Natural killer cell (primary cell): Measurements from ENCODE around the gene EDC3. TPM values are rescaled to one million over a fixed set of nuclear protein-coding genes. Genes with fewer than 3 reads are reported as not detected.
A peak's percentile ranks its signal among the peaks of the same experiment; 100 is the strongest.

Experiments
- ATAC-seq, 3 donors: fragments of 150-1000 bp in 2 of 3; fragments of 200-7000 bp in 1 of 3; cut with Tn5 transposase; 1 replicate in 1 of 3; 2 replicates in 2 of 3; pipeline ENCODE4 v1.10.0; 2021; ENCODE audit warnings: mild to moderate bottlenecking in 2 of 3, moderate library complexity in 2 of 3
- DNase-seq, 2 donors: peaks; one replicate each; pipeline versions ENCODE4 v3.0.0 to v3.0.0-alpha.2; 2013 to 2021; ENCODE audit warnings: mixed read lengths in 1 of 2
- H3K27ac ChIP-seq: one replicate; pipeline ENCODE4 v1.5.1; 2013; ENCODE audit warnings: mild to moderate bottlenecking, low read length
- H3K27me3 ChIP-seq: one replicate; pipeline ENCODE4 v1.6.1; 2013; ENCODE audit warnings: low read length; ENCODE audit not compliant: control insufficient read depth, insufficient read depth
- H3K36me3 ChIP-seq: one replicate; pipeline ENCODE4 v1.6.1; 2013; ENCODE audit warnings: low read length; ENCODE audit not compliant: control insufficient read depth, insufficient read depth
- H3K4me1 ChIP-seq: one replicate; pipeline ENCODE4 v1.6.1; 2013; ENCODE audit warnings: low read length; ENCODE audit not compliant: control insufficient read depth, insufficient read depth
- H3K4me3 ChIP-seq: one replicate; pipeline ENCODE4 v1.5.1; 2013; ENCODE audit warnings: low read length
- H3K9me3 ChIP-seq: one replicate; pipeline ENCODE4 v1.6.1; 2013; ENCODE audit warnings: low read length; ENCODE audit not compliant: control insufficient read depth, insufficient read depth
- H3K27ac Mint-ChIP-seq, 2 donors: one replicate each; pipeline ENCODE4 v1.8.0; 2022; ENCODE audit warnings: mild to moderate bottlenecking in 2 of 2, mixed read lengths in 2 of 2, moderate library complexity in 1 of 2
- H3K27me3 Mint-ChIP-seq, 2 donors: one replicate each; pipeline ENCODE4 v1.8.0; 2022; ENCODE audit warnings: low read depth in 2 of 2, mixed read lengths in 2 of 2
- H3K36me3 Mint-ChIP-seq: one replicate; pipeline ENCODE4 v1.8.0; 2022; ENCODE audit warnings: mixed read lengths
- H3K4me1 Mint-ChIP-seq, 2 donors: one replicate each; pipeline ENCODE4 v1.8.0; 2022; ENCODE audit warnings: mixed read lengths in 2 of 2
- H3K4me3 Mint-ChIP-seq: one replicate; pipeline ENCODE4 v1.8.0; 2022; ENCODE audit warnings: mild to moderate bottlenecking, moderate library complexity, mixed read lengths
- H3K9me3 Mint-ChIP-seq, 2 donors: one replicate each; pipeline ENCODE4 v1.8.0; 2022; ENCODE audit warnings: mixed read lengths in 2 of 2
- WGBS: methylation state at CpG from one replicate; pipeline ENCODE4 v1.1.7; 2013; ENCODE audit warnings: missing lambda C conversion rate; ENCODE audit not compliant: insufficient coverage; 5-methylcytosine and 5-hydroxymethylcytosine counted together
- intact Hi-C: fragments of 100-400 bp; cut with micrococcal nuclease; formaldehyde crosslinking; loops from one replicate; pipeline ENCODE4 v1.14.2; 2022
- total RNA-seq, 4 donors: library from RNA; stranded (reverse); fragments of 120-200 nt in 1 of 4; gene quantifications; one replicate each; pipeline versions ENCODE4 v1.2.3 to v1.2.4, GENCODE V29; 2013 to 2022
- TF ChIP-seq, protein P1 (sequence below): fragments of 200-600 bp; IDR thresholded peaks from one replicate; pipeline ENCODE4 v1.8.0; 2022; ENCODE audit warnings: antibody characterized with exemption

EDC3 gene
- total RNA-seq, 3 donors from 2014 or later (not counting 1 experiment from before 2014, with no cell fraction given): 22.4 to 39.2 (median 32.6) TPM

GRCh38 chr15:74628949-74629348, 66.9 kb downstream of the EDC3 start:
- H3K27me3 ChIP-seq: no peaks in the 10 kb centered on the region
- DNase-seq (no peak), ATAC-seq (no peak)
- no peaks in the 10 kb centered on the region for H3K9me3 Mint-ChIP-seq
- intact Hi-C loops: no loop called here
- H3K27ac ChIP-seq: no peak overlapping the region
- no peak overlapping the region for H3K4me3 ChIP-seq
- no peaks in the 10 kb centered on the region for H3K9me3 ChIP-seq
- peaks cover 30% of the 10 kb centered on the region for H3K4me1 ChIP-seq
- TF ChIP-seq, protein P1, sequence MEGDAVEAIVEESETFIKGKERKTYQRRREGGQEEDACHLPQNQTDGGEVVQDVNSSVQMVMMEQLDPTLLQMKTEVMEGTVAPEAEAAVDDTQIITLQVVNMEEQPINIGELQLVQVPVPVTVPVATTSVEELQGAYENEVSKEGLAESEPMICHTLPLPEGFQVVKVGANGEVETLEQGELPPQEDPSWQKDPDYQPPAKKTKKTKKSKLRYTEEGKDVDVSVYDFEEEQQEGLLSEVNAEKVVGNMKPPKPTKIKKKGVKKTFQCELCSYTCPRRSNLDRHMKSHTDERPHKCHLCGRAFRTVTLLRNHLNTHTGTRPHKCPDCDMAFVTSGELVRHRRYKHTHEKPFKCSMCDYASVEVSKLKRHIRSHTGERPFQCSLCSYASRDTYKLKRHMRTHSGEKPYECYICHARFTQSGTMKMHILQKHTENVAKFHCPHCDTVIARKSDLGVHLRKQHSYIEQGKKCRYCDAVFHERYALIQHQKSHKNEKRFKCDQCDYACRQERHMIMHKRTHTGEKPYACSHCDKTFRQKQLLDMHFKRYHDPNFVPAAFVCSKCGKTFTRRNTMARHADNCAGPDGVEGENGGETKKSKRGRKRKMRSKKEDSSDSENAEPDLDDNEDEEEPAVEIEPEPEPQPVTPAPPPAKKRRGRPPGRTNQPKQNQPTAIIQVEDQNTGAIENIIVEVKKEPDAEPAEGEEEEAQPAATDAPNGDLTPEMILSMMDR: no peak
- peaks cover 82% of the 10 kb centered on the region for H3K36me3 ChIP-seq
- H3K4me3 Mint-ChIP-seq: no peak overlapping the region
- H3K27me3 Mint-ChIP-seq: no peaks in the 10 kb centered on the region
- no peak overlapping the region for H3K27ac Mint-ChIP-seq
- 79% methylated on average over 5 of the region's 5 CpGs for WGBS
- peaks cover 0 to 6% of the 10 kb centered on the region in 2 donors for H3K4me1 Mint-ChIP-seq
- H3K36me3 Mint-ChIP-seq: no peaks in the 10 kb centered on the region

- Histone ChIP-seq H3K4me3 (no peak overlapping the region), H3K36me3 (peaks cover 89% of the 10 kb centered on the region), H3K27ac (no peak overlapping the region), H3K27me3 (no peaks in the 10 kb centered on the region), H3K4me1 (peaks cover 30% of the 10 kb centered on the region), H3K9me3 (no peaks in the 10 kb centered on the region)
- H3K4me3 Mint-ChIP-seq: no peak overlapping the region
- H3K36me3 Mint-ChIP-seq: no peaks in the 10 kb centered on the region
- no peaks in the 10 kb centered on the region for H3K27me3 Mint-ChIP-seq
- H3K27ac Mint-ChIP-seq: peak overlapping the region; percentile 18 to 49
- DNase-seq (no peak), ATAC-seq (no peak)
- H3K4me1 Mint-ChIP-seq: peaks cover 0 to 6% of the 10 kb centered on the region in 2 donors
- 93% methylated on average over 3 of the region's 3 CpGs for WGBS
- no peaks in the 10 kb centered on the region for H3K9me3 Mint-ChIP-seq
- TF ChIP-seq, protein P1: no peak
- intact Hi-C loops: no loop called here
These were observed 67.6 kb downstream of the EDC3 start for GRCh38 chr15:74628199-74628598.

DNA sequence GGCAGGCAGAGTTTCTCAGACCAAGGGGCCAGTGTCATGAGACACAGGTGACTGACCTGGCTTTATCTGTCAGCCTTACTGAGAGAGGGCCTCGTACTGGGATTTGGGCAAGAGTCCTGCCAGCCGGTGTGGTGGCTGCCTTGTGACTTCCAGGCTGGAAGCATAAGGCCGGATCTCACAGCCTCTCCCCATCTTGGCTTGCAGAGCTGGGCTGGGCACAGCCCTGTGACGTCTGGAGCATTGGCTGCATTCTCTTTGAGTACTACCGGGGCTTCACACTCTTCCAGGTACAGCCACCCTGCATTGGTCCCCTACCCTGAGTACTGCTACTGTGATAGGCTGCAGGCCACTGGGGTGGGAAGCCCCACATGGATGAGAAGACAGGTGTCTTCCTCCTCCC, 68.1 kb downstream of the EDC3 start:
- H3K4me3 Mint-ChIP-seq: no peak overlapping the region
- no peak overlapping the region for H3K4me3 ChIP-seq
- no peaks in the 10 kb centered on the region for H3K36me3 Mint-ChIP-seq
- H3K4me1 Mint-ChIP-seq: peaks cover 0 to 6% of the 10 kb centered on the region in 2 donors
- H3K9me3 Mint-ChIP-seq: no peaks in the 10 kb centered on the region
- no peak overlapping the region for H3K27ac ChIP-seq
- H3K27ac Mint-ChIP-seq: peak overlapping the region; percentile 18 to 49
- no peaks in the 10 kb centered on the region for H3K27me3 Mint-ChIP-seq
- peaks cover 89% of the 10 kb centered on the region for H3K36me3 ChIP-seq
- intact Hi-C loops: no loop called here
- ATAC-seq (no peak), DNase-seq (no peak)
- WGBS: 93% methylated on average over 5 of the region's 5 CpGs
- H3K4me1 ChIP-seq: peaks cover 30% of the 10 kb centered on the region
- TF ChIP-seq, protein P1: no peak
- no peaks in the 10 kb centered on the region for H3K27me3 ChIP-seq
- H3K9me3 ChIP-seq: no peaks in the 10 kb centered on the region
